Prostate gland (tissue), 2 donors: ENCODE data around the gene ZFP62. TPM values are rescaled to one million over a fixed set of nuclear protein-coding genes. Genes with fewer than 3 reads are reported as not detected.

ENCODE experiments used
- DNase-seq: peaks from one replicate; pipeline ENCODE4 v3.0.0-alpha.2; 2019; ENCODE audit warnings: low spot score
- H3K27ac ChIP-seq, 2 donors: fragments of 200-600 bp; sonication (generic); 2 replicates each; pipeline ENCODE4 v1.5.1; 2017 to 2019
- H3K27me3 ChIP-seq: fragments of 200-600 bp; sonication (generic); replicated peaks from 2 replicates; pipeline ENCODE4 v1.5.1; 2019; ENCODE audit not compliant: insufficient read depth
- H3K36me3 ChIP-seq, 2 donors: fragments of 200-600 bp; sonication (generic); 1 replicate in 1 of 2; 2 replicates in 1 of 2; pipeline versions ENCODE4 v1.5.1 to v1.8.1; 2017 to 2019
- H3K4me1 ChIP-seq: fragments of 200-600 bp; sonication (generic); replicated peaks from 2 replicates; pipeline ENCODE4 v1.5.1; 2019
- H3K4me3 ChIP-seq, 2 donors: fragments of 200-600 bp; sonication (generic); 2 replicates each; pipeline ENCODE4 v1.5.1; 2017 to 2019
- H3K9me3 ChIP-seq: fragments of 200-600 bp; sonication (generic); 2 replicates; pipeline ENCODE4 v1.5.1; 2017
- POLR2A ChIP-seq: fragments of 450-650 bp; IDR thresholded peaks from one replicate; pipeline ENCODE4 v1.6.1; 2016; ENCODE audit warnings: antibody characterized with exemption, mild to moderate bottlenecking
- POLR2AphosphoS5 ChIP-seq: sonication (generic); formaldehyde crosslinking; IDR thresholded peaks from one replicate; pipeline ENCODE4 v1.6.1; 2017; ENCODE audit warnings: antibody characterized with exemption
- WGBS: methylation state at CpG from one replicate; pipeline ENCODE4 v1.1.5; 2018; 5-methylcytosine and 5-hydroxymethylcytosine counted together
- intact Hi-C: fragments of 100-400 bp; cut with DNase I; formaldehyde crosslinking; loops from one replicate; pipeline ENCODE4 v1.14.2; 2022
- total RNA-seq, 2 donors: library from RNA; depleted of rRNA; stranded (reverse); fragments of >200 nt; gene quantifications; one replicate each; pipeline ENCODE4 v1.1.0, GENCODE V29; 2016
- TF ChIP-seq, protein P1 (sequence below), 4 experiments: fragments of 200-600 bp in 2 of 4; fragments of 450-650 bp in 2 of 4; sonication (generic) in 2 of 4; IDR thresholded peaks; 1 replicate in 3 of 4; 2 replicates in 1 of 4; pipeline ENCODE4 v1.5.1; 2016 to 2019; ENCODE audit warnings: antibody characterized with exemption in 4 of 4, mild to moderate bottlenecking in 2 of 4, moderate library complexity in 2 of 4

Gene ZFP62
- total RNA-seq, 2 donors from 2014 or later: 24.5 to 28.1 TPM

- Histone ChIP-seq H3K4me3 (peak within 1 kb of the TSS; percentile 91 to 94), H3K27ac (peak within 1 kb of the TSS; percentile 98 to 99), H3K27me3 (no peaks in the 10 kb centered on the region), H3K9me3 (no peaks in the 10 kb centered on the region), H3K36me3 (no peaks in the 10 kb centered on the region), H3K4me1 (peaks cover 34% of the 10 kb centered on the region)
- WGBS: under 1% methylated on average over 37 of the region's 87 CpGs
- DNase-seq: peak; percentile 86
- intact Hi-C loops: loop anchor here (5.0 to 10.0 kb wide), 2 partner anchors 60 to 442 kb away; partner anchors contain the start of genes RACK1 and ZFP62
- TF ChIP-seq POLR2AphosphoS5 (peak; percentile 59), POLR2A (peak; percentile 84)
- TF ChIP-seq, protein P1, sequence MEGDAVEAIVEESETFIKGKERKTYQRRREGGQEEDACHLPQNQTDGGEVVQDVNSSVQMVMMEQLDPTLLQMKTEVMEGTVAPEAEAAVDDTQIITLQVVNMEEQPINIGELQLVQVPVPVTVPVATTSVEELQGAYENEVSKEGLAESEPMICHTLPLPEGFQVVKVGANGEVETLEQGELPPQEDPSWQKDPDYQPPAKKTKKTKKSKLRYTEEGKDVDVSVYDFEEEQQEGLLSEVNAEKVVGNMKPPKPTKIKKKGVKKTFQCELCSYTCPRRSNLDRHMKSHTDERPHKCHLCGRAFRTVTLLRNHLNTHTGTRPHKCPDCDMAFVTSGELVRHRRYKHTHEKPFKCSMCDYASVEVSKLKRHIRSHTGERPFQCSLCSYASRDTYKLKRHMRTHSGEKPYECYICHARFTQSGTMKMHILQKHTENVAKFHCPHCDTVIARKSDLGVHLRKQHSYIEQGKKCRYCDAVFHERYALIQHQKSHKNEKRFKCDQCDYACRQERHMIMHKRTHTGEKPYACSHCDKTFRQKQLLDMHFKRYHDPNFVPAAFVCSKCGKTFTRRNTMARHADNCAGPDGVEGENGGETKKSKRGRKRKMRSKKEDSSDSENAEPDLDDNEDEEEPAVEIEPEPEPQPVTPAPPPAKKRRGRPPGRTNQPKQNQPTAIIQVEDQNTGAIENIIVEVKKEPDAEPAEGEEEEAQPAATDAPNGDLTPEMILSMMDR (IDR thresholded peaks at IDR 0.05): peak in 2 of 4 experiments; percentile 12 to 22
These were observed 58.5 kb downstream of the ZFP62 start, which contains the start of gene MGAT1 for GRCh38 chr5:180802325-180803180. TSS of gene MGAT1 (minus strand) at chr5:180802806. CDS start at chr5:180792971, 9,835 bp downstream.

DNA sequence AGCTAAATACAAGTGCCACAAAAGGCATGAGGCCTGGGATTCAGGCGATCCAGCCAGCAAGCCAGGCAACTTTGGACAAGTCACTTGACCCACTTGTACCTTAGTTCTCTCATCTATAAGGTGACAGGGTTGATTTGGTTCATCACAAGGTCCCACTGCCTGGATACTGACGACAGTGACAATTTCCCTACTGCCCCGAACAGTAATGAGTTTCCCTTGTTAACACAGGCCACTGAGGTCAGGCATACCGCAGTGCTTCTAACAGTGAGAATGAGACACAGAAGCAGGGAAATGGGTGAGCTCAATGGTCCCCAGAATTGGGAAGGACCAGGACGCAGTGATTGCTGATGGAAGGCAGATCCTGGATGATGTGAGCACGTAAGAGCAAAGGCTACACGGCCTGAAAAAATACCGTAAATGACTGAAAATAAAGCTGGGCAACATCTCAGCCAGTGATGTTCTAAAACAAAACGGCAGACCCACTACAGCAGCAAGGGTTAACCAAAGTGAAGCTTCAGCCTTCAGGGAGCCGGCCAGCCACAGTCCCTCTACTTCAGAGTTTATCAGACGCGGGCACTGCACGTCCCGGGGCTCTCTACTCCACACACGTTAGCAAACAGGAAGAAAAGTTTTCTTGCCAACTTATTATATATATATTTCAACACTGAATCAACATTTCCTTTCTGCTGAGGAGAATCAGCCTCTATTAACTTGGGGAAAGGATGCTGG is 59.3 kb downstream of the ZFP62 start:
- H3K4me3 ChIP-seq: peak overlapping the region; percentile 91 to 94
- H3K27ac ChIP-seq: peak overlapping the region; percentile 98 to 99
- H3K27me3 ChIP-seq: no peaks in the 10 kb centered on the region
- TF ChIP-seq POLR2A: no peak
- TF ChIP-seq POLR2AphosphoS5: no peak
- TF ChIP-seq, protein P1 (IDR thresholded peaks at IDR 0.05): no peak
- intact Hi-C loops: loop anchor here (5.0 to 10.0 kb wide), 2 partner anchors 61 to 443 kb away; partner anchors contain the start of genes RACK1 and ZFP62
- no peaks in the 10 kb centered on the region for H3K36me3 ChIP-seq
- H3K4me1 ChIP-seq: peaks cover 26% of the 10 kb centered on the region
- H3K9me3 ChIP-seq: no peaks in the 10 kb centered on the region
- WGBS: 18% methylated on average over 15 of the region's 15 CpGs
- DNase-seq: peak; percentile 39

DNA sequence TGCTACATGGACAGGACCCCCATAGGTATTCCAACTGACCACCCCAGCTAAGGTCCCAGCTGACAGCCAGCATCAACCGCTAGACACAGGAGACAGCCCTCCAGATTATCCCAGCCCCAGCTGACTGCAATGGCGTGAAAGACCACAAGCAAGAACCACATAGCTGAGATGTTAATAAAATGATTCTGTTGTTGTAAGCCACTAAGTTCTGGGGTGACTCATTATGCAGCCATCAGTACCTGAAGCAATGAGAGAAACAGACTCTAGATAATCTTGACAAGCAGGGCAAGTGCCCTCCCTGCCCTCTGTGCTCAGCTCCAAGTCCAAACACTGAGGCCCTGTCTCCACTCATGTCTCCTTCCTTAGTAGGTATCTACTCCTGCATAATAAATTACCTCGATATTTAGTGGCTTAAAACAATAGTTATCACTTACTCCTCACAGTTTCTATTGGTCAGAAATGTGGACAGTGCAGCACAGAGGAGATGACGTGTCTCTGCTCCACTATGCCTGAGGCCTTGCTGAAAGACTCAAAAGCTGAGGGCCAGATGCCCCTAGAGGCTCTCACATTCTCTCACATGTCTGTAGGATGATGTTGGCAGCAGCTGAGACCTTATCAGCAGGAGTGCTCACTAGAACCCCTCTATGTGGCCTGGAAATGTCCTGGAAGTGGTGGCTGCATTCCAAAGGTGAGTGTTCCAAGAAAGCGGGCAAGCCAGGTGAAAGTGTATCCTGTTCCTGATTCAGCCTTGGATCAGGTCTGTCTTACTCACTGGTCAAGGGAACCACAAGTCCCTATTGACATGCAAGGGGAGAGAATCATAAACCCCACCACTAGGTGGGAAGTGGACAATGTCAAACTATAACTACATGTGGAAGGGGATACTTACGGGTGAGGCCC is 60.9 kb downstream of the ZFP62 start:
- intact Hi-C loops: loop anchor here (5.0 to 10.0 kb wide), 2 partner anchors 62 to 445 kb away; partner anchors contain the start of genes RACK1 and ZFP62
- WGBS: 71% methylated on average over 6 of the region's 6 CpGs

DNA sequence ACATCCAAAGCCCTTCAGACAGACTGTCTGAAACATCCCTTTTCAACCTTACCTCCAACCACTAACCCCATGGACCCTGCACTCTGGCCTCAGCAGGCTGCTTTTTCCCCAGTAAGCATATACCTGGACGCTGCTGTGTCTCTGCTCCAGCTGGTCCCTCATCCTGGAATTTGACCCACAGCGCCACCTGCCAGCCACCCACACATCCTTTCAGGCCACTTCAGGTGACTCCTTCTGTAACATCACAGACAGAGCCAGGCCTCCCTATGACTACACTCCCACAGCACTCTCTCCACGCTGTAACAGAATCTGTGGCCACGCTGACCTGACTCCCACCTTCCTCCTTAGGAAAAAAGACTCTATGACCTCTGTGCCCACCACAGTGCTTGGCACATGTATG is 61.9 kb downstream of the ZFP62 start:
- intact Hi-C loops: no loop called here
- Histone ChIP-seq H3K4me1 (peaks cover 17% of the 10 kb centered on the region), H3K27me3 (no peaks in the 10 kb centered on the region)

More for the DNA sequence above, 60.9 kb downstream of the ZFP62 start:
- Histone ChIP-seq H3K4me3 (no peak overlapping the region), H3K9me3 (no peaks in the 10 kb centered on the region), H3K27ac (no peak overlapping the region), H3K27me3 (no peaks in the 10 kb centered on the region), H3K4me1 (peaks cover 19% of the 10 kb centered on the region), H3K36me3 (no peaks in the 10 kb centered on the region)
- DNase-seq: no peak
- TF ChIP-seq POLR2AphosphoS5 (no peak), POLR2A (no peak)
- TF ChIP-seq, protein P1 (IDR thresholded peaks at IDR 0.05): no peak

More for the DNA sequence above, 61.9 kb downstream of the ZFP62 start:
- DNase-seq: no peak
- WGBS: 60% methylated on average over 4 of the region's 4 CpGs
- Histone ChIP-seq H3K36me3 (no peaks in the 10 kb centered on the region), H3K27ac (no peak overlapping the region), H3K4me3 (no peak overlapping the region), H3K9me3 (no peaks in the 10 kb centered on the region)
- TF ChIP-seq, protein P1 (IDR thresholded peaks at IDR 0.05): peak in 2 of 4 experiments; percentile 33 to 38
- TF ChIP-seq POLR2A: no peak
